ENCODE data around the gene CSAD. TPM values are rescaled to one million over a fixed set of nuclear protein-coding genes. Genes with fewer than 3 reads are reported as not detected.
"Not testable (repeated sequence)": the region's sequence is repeated elsewhere in the genome, so short reads cannot be mapped to it uniquely, and the experiment has no call there.

CSAD gene
- total and polyA plus RNA-seq, 4 donors: 21.7 to 48.8 (median 33.3) TPM

GRCh38 chr12:53113136-53113705 is 67.5 kb downstream of the CSAD start:
- no peak overlapping the region for H3K9ac ChIP-seq (ENCODE audit: insufficient read depth in 1 of 2, low read length in 2 of 2)
- H3K27ac ChIP-seq (ENCODE audit: low read depth in 1 of 2, low read length in 1 of 2): no peak overlapping the region
- no peak for TF ChIP-seq CTCF (IDR thresholded peaks at IDR 0.05; ENCODE audit: control extremely low read depth, extremely low read depth)
- peaks cover 0 to 8% (median 0%) of the 10 kb centered on the region in 5 donors for H3K4me1 ChIP-seq (ENCODE audit: control insufficient read depth in 5 of 5, insufficient read depth in 5 of 5, low read length in 5 of 5)
- H3K4me3 ChIP-seq: no peak overlapping the region
- H3K9me3 ChIP-seq (ENCODE audit: control insufficient read depth in 4 of 4, insufficient read depth in 3 of 4, low read length in 3 of 4): no peaks in the 10 kb centered on the region
- no peaks in the 10 kb centered on the region for H3K36me3 ChIP-seq (ENCODE audit: control insufficient read depth in 4 of 4, insufficient read depth in 4 of 4, low read length in 4 of 4)
- WGBS, 2 donors: 87 to 92% methylated on average over 12 of the region's 12 CpGs
- no peaks in the 10 kb centered on the region for H3K27me3 ChIP-seq (ENCODE audit: control insufficient read depth in 3 of 3, insufficient read depth in 3 of 3, low read length in 2 of 3)
- ATAC-seq (ENCODE audit: insufficient read depth, low FRiP score): no peak
- DNase-seq: no peak

- ATAC-seq (ENCODE audit: insufficient read depth, low FRiP score); DNase-seq: not testable (repeated sequence)
- 75 to 85% methylated on average over 6 to 7 of the region's 7 CpGs for WGBS, 2 donors
Measured at GRCh38 chr12:53112431-53112830, 68.3 kb downstream of the CSAD start.

More at GRCh38 chr12:53112431-53112830, 68.3 kb downstream of the CSAD start:
- H3K9me3 ChIP-seq (ENCODE audit: control insufficient read depth in 4 of 4, insufficient read depth in 3 of 4, low read length in 3 of 4); H3K27me3 ChIP-seq (ENCODE audit: control insufficient read depth in 3 of 3, insufficient read depth in 3 of 3, low read length in 2 of 3); H3K4me1 ChIP-seq (ENCODE audit: control insufficient read depth in 5 of 5, insufficient read depth in 5 of 5, low read length in 5 of 5); H3K9ac ChIP-seq (ENCODE audit: insufficient read depth in 1 of 2, low read length in 2 of 2); H3K27ac ChIP-seq (ENCODE audit: low read depth in 1 of 2, low read length in 1 of 2); H3K4me3 ChIP-seq; H3K36me3 ChIP-seq (ENCODE audit: control insufficient read depth in 4 of 4, insufficient read depth in 4 of 4, low read length in 4 of 4): not testable (repeated sequence)

Small RNA genes lying within 50 kb of the gene (small RNA-seq; reads per million reads assigned to genes)
- gene HIGD1AP1 (ENCODE audit: low replicate concordance): not detected
- not detected for gene RNU6-333P (ENCODE audit: low replicate concordance)

Other genes starting within 250 kb of the CSAD start
- gene KRT18, start 231.8 kb downstream of the CSAD start, total RNA-seq: 100 to 1,000 TPM; 165 to 434 TPM
- 100 to 1,000 TPM; 358 to 571 TPM for gene KRT18, start 231.8 kb downstream of the CSAD start, polyA plus RNA-seq
- 100 to 1,000 TPM; 301 to 684 TPM for gene EIF4B, start 174.5 kb downstream of the CSAD start, total RNA-seq
- 100 to 1,000 TPM in 1 of 2 donors, 10 to 100 TPM in 1; 81.9 to 139 TPM for gene EIF4B, start 174.5 kb downstream of the CSAD start, polyA plus RNA-seq
- 100 to 1,000 TPM in 1 of 2 donors, 10 to 100 TPM in 1; 56.7 to 182 TPM for gene TNS2, start 130.9 kb downstream of the CSAD start, total RNA-seq
- gene TNS2, start 130.9 kb downstream of the CSAD start, polyA plus RNA-seq: 100 to 1,000 TPM in 1 of 2 donors, 10 to 100 TPM in 1; 72.8 to 138 TPM
- 10 to 100 TPM; 17.1 to 60.2 TPM for gene SPRYD3, start 101.5 kb downstream of the CSAD start, total RNA-seq
- gene SPRYD3, start 101.5 kb downstream of the CSAD start, polyA plus RNA-seq: 10 to 100 TPM; 24.4 to 45.5 TPM
- 10 to 100 TPM; 16.0 to 42.5 TPM for gene IGFBP6, start 83.3 kb downstream of the CSAD start, total RNA-seq
- 10 to 100 TPM; 15.9 to 75.0 TPM for gene IGFBP6, start 83.3 kb downstream of the CSAD start, polyA plus RNA-seq
- under 1 TPM in 1 of 2 donors, not detected in 1; 0.21 TPM for gene SOAT2, start 77.4 kb downstream of the CSAD start, total RNA-seq
- under 1 TPM; 0.06 to 0.10 TPM for gene SOAT2, start 77.4 kb downstream of the CSAD start, polyA plus RNA-seq
- 10 to 100 TPM; 28.0 to 37.4 TPM for gene ZNF740, start 203 bp downstream of the CSAD start, total RNA-seq
- gene ZNF740, start 203 bp downstream of the CSAD start, polyA plus RNA-seq: 1 to 10 TPM; 7.8 to 8.6 TPM
- gene ITGB7, start 26.3 kb upstream of the CSAD start, total RNA-seq: 1 to 10 TPM; 2.3 to 7.9 TPM
- 1 to 10 TPM; 3.9 to 6.1 TPM for gene ITGB7, start 26.3 kb upstream of the CSAD start, polyA plus RNA-seq
- 10 to 100 TPM; 27.8 to 29.7 TPM for gene RARG, start 51.3 kb upstream of the CSAD start, total RNA-seq
- gene RARG, start 51.3 kb upstream of the CSAD start, polyA plus RNA-seq: 10 to 100 TPM; 12.0 to 14.2 TPM
- 1 to 10 TPM; 2.0 to 6.7 TPM for gene ESPL1, start 87.4 kb upstream of the CSAD start, total RNA-seq
- gene ESPL1, start 87.4 kb upstream of the CSAD start, polyA plus RNA-seq: under 1 TPM; 0.77 to 0.97 TPM
- gene PFDN5, start 114.6 kb upstream of the CSAD start, total RNA-seq: 100 to 1,000 TPM; 351 to 361 TPM
- 1,000 to 10,000 TPM in 1 of 2 donors, 100 to 1,000 TPM in 1; 649 to 1,722 TPM for gene PFDN5, start 114.6 kb upstream of the CSAD start, polyA plus RNA-seq
- 10 to 100 TPM; 22.1 to 63.5 TPM for gene MYG1, start 118.8 kb upstream of the CSAD start, total RNA-seq
- 10 to 100 TPM; 56.1 to 88.9 TPM for gene MYG1, start 118.8 kb upstream of the CSAD start, polyA plus RNA-seq
- gene AAAS, start 140.7 kb upstream of the CSAD start, total RNA-seq: 10 to 100 TPM; 51.4 to 51.7 TPM
- 10 to 100 TPM; 29.7 to 37.0 TPM for gene AAAS, start 140.7 kb upstream of the CSAD start, polyA plus RNA-seq
- gene SP7, start 155.4 kb upstream of the CSAD start, total RNA-seq: not detected
- not detected for gene SP7, start 155.4 kb upstream of the CSAD start, polyA plus RNA-seq
- gene SP1, start 199.3 kb upstream of the CSAD start, total RNA-seq: 10 to 100 TPM; 68.3 to 72.2 TPM
- gene SP1, start 199.3 kb upstream of the CSAD start, polyA plus RNA-seq: 10 to 100 TPM; 16.2 to 26.6 TPM
- under 1 TPM in 1 of 2 donors, not detected in 1; 0.52 TPM for gene AMHR2, start 242.9 kb upstream of the CSAD start, total RNA-seq
- gene AMHR2, start 242.9 kb upstream of the CSAD start, polyA plus RNA-seq: under 1 TPM; 0.02 to 0.22 TPM

Data from lung (tissue), 13 donors.